Immature natural killer cell (primary cell): ENCODE measurements around the gene BTBD9. TPM values are rescaled to one million over a fixed set of nuclear protein-coding genes. Genes with fewer than 3 reads are reported as not detected.

Experiments
- DNase-seq, 3 donors: peaks; one replicate each; pipeline ENCODE4 v3.0.0; 2022; ENCODE audit warnings: mixed read lengths in 1 of 3
- H3K27ac Mint-ChIP-seq, 6 donors: one replicate each; pipeline ENCODE4 v1.8.0; 2020; ENCODE audit warnings: mixed read lengths in 6 of 6, mild to moderate bottlenecking in 5 of 6, inconsistent platforms in 4 of 6, moderate library complexity in 3 of 6
- H3K27me3 Mint-ChIP-seq, 3 donors: one replicate each; pipeline ENCODE4 v1.8.0; 2020 to 2021; ENCODE audit warnings: low read depth in 3 of 3, mild to moderate bottlenecking in 3 of 3, mixed read lengths in 3 of 3, moderate library complexity in 3 of 3, inconsistent platforms in 1 of 3
- H3K36me3 Mint-ChIP-seq, 3 donors: one replicate each; pipeline ENCODE4 v1.8.0; 2020; ENCODE audit warnings: mixed read lengths in 3 of 3, inconsistent platforms in 2 of 3, mild to moderate bottlenecking in 2 of 3
- H3K4me1 Mint-ChIP-seq, 2 donors: one replicate each; pipeline ENCODE4 v1.8.0; 2020; ENCODE audit warnings: inconsistent platforms in 2 of 2, mild to moderate bottlenecking in 2 of 2, mixed read lengths in 2 of 2, moderate library complexity in 1 of 2
- H3K4me3 Mint-ChIP-seq, 5 donors: one replicate each; pipeline ENCODE4 v1.8.0; 2020; ENCODE audit warnings: mild to moderate bottlenecking in 5 of 5, mixed read lengths in 5 of 5, inconsistent platforms in 3 of 5, moderate library complexity in 3 of 5
- H3K9me3 Mint-ChIP-seq, 6 donors: one replicate each; pipeline ENCODE4 v1.8.0; 2020; ENCODE audit warnings: mild to moderate bottlenecking in 6 of 6, mixed read lengths in 6 of 6, inconsistent platforms in 4 of 6, moderate library complexity in 3 of 6
- polyA plus RNA-seq, 3 donors: library from polyadenylated mRNA; unstranded; fragments of 300-500 nt; fragmentation: Illumina TruSeq; gene quantifications; one replicate each; pipeline ENCODE4 v1.2.3, GENCODE V29; 2021

Gene BTBD9
- polyA plus RNA-seq, 3 donors from 2014 or later: 5.3 to 12.3 (median 10.9) TPM

- Mint-ChIP-seq H3K36me3 (peaks cover 0 to 8% (median 6%) of the 10 kb centered on the region in 3 donors), H3K27me3 (peaks cover 0 to 3% (median 2%) of the 10 kb centered on the region in 3 donors), H3K4me3 (no peak overlapping the region), H3K4me1 (no peaks in the 10 kb centered on the region), H3K9me3 (no peaks in the 10 kb centered on the region), H3K27ac (no peak overlapping the region)
- DNase-seq: no peak
Observed at GRCh38 chr6:38241200-38241871, 398.4 kb downstream of the BTBD9 start.

GRCh38 chr6:38239719-38240451 is 399.8 kb downstream of the BTBD9 start:
- H3K36me3 Mint-ChIP-seq: peaks cover 0 to 8% (median 6%) of the 10 kb centered on the region in 3 donors

GRCh38 chr6:38236631-38237030 is 403.1 kb downstream of the BTBD9 start:
- no peak for DNase-seq
- Mint-ChIP-seq H3K4me1 (peaks cover 3 to 8% of the 10 kb centered on the region in 2 donors), H3K4me3 (no peak overlapping the region), H3K36me3 (peaks cover 0 to 8% (median 2%) of the 10 kb centered on the region in 3 donors), H3K27me3 (peaks cover 0 to 2% (median 1%) of the 10 kb centered on the region in 3 donors), H3K9me3 (no peaks in the 10 kb centered on the region), H3K27ac (no peak overlapping the region)

More at GRCh38 chr6:38239719-38240451, 399.8 kb downstream of the BTBD9 start:
- no peaks in the 10 kb centered on the region for H3K9me3 Mint-ChIP-seq
- no peak overlapping the region for H3K4me3 Mint-ChIP-seq
- H3K27ac Mint-ChIP-seq: peak overlapping the region in 1 of 6 donors; percentile 56
- peaks cover 0 to 3% (median 2%) of the 10 kb centered on the region in 3 donors for H3K27me3 Mint-ChIP-seq
- no peak for DNase-seq
- peaks cover 3 to 6% of the 10 kb centered on the region in 2 donors for H3K4me1 Mint-ChIP-seq

DNA sequence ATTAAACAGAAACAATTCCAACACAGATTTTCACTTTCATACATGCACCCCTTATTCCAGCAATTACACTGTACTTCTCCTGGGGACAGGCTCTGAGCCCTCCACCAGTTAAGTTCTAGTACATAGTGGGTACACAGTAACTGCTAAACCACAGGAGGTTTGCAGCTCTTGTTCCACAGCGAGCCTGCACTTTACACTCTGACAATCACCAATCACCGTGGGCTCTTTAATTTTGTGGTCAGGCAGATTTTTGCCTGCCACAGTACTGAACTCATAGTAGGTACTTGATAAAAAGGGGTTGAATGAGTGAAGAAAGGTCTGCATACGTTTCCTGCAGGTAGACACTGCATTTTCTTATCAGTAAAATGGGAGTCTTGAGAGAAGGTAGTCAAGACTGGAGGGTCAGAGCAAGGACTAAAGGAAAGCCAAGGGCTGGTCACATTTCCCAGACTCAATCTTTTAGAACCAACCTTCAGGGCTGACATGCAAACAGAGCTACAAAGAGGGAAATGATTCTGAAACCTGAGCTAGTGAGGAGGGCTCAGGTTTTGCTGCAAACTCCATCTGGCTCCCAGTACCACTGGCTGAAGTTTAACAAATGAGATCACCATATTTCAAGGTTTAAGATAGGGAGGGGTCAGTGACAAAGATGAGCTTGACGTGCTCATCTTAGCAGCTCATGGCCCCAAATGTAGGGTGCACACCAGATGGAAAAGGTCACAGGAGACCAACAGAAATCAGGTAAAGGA is 404.6 kb downstream of the BTBD9 start:
- DNase-seq: no peak
- Mint-ChIP-seq H3K36me3 (peaks cover 0 to 8% (median 0%) of the 10 kb centered on the region in 3 donors), H3K27ac (no peak overlapping the region), H3K4me3 (no peak overlapping the region), H3K4me1 (peaks cover 3 to 11% of the 10 kb centered on the region in 2 donors), H3K27me3 (peaks cover 0 to 2% (median 1%) of the 10 kb centered on the region in 3 donors), H3K9me3 (no peaks in the 10 kb centered on the region)

DNA sequence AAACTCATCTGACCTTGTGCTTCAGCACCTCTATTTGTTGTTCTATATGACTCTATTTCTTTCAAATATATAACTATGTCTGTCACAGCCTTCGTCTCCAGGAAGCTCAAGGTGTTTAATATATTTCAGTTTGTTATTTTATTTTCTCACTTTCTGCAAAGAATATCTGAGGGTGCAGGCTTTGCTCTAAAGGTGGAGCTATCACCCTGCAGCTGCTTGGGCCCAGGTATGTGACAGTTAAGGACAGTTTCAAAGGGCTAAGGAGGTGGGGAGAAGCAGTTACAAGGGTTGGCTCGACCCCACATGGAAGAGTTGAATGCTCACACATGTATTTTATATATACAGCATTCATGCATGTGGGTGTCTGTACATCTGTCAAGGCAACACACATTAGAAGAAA is 405.6 kb downstream of the BTBD9 start:
- H3K4me1 Mint-ChIP-seq: peaks cover 3 to 11% of the 10 kb centered on the region in 2 donors
- H3K36me3 Mint-ChIP-seq: peaks cover 0 to 8% (median 0%) of the 10 kb centered on the region in 3 donors
- H3K4me3 Mint-ChIP-seq: no peak overlapping the region
- peaks cover 0 to 2% (median 1%) of the 10 kb centered on the region in 3 donors for H3K27me3 Mint-ChIP-seq
- DNase-seq: no peak
- H3K27ac Mint-ChIP-seq: no peak overlapping the region
- no peaks in the 10 kb centered on the region for H3K9me3 Mint-ChIP-seq

DNA sequence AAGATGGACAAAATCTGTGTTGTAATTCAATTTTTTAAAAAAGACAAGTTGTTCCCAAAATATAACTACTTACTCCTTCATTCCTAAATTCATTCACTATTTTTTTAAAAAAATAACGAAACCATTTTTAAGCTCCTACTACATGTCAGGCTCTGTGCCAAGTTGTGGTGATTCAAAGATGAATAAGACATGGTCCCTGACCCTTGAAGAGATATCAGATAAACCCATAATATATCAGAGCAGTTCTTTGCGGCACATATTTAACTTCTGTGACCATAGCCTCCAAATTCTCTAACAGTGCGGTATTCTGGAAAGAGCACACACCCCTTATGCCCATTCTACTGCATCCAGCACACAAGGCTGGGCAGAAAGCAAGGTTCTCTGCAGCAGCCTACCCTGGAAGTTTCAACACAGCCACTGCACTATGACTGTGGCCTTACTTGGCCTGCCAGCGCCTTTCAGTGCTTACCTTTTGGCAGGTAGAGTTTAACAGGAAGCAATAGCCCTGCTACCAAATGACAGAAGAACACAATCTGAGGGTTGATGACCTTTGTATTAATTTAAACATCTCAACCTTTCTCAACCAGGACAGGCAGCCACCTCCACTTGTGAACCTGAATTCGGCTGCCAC is 406.5 kb downstream of the BTBD9 start:
- peaks cover 3 to 11% of the 10 kb centered on the region in 2 donors for H3K4me1 Mint-ChIP-seq
- peaks cover 0 to 2% (median 1%) of the 10 kb centered on the region in 3 donors for H3K27me3 Mint-ChIP-seq
- no peak for DNase-seq
- no peak overlapping the region for H3K27ac Mint-ChIP-seq
- no peak overlapping the region for H3K4me3 Mint-ChIP-seq
- peaks cover 0 to 8% (median 0%) of the 10 kb centered on the region in 3 donors for H3K36me3 Mint-ChIP-seq
- H3K9me3 Mint-ChIP-seq: no peaks in the 10 kb centered on the region

DNA sequence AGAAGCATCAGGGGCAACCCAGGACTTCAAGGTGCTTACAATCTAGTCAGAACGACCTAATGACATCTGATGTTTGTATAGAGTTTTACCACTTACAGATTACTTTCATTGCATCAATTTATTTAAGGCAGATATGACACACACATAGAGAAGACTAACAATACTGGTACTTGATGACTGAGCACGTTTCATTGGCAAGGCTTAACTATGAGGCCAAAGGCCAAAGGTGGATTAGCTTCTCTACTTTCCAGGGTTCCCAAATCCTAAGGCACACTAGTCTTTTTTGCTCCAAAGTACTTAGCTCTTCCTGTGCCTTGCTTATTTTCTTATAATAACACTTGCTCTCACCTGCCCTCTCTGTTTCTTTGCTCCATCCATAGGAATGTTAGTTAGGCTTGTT is 414.0 kb downstream of the BTBD9 start:
- H3K27ac Mint-ChIP-seq: no peak overlapping the region
- no peaks in the 10 kb centered on the region for H3K36me3 Mint-ChIP-seq
- peaks cover 0 to 4% (median 2%) of the 10 kb centered on the region in 3 donors for H3K27me3 Mint-ChIP-seq
- H3K9me3 Mint-ChIP-seq: no peaks in the 10 kb centered on the region
- H3K4me1 Mint-ChIP-seq: no peaks in the 10 kb centered on the region
- no peak overlapping the region for H3K4me3 Mint-ChIP-seq
- DNase-seq: no peak

DNA sequence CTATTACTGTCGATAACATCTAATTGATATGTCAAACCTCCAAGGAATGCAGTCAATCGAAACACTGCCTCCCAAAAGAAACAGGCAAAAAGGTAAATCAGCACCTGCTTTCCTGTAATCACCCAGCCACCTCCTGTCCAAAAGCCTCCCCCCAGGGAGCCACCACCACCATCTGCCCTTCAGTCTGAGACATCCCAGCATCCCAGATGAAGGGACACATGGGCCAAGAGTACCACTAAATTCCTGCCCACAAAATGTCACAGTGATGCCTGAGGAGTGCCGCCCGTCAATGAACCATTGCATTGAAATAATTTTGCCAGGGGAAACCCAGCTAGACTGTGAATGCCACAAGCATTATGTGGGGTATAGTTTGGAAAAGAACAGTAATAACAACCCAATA is 418.5 kb downstream of the BTBD9 start:
- Mint-ChIP-seq H3K4me3 (no peak overlapping the region), H3K4me1 (no peaks in the 10 kb centered on the region), H3K9me3 (no peaks in the 10 kb centered on the region), H3K36me3 (peaks cover 0 to 4% (median 3%) of the 10 kb centered on the region in 3 donors), H3K27me3 (peaks cover 0 to 4% (median 0%) of the 10 kb centered on the region in 3 donors), H3K27ac (no peak overlapping the region)
- DNase-seq: no peak

- H3K36me3 Mint-ChIP-seq: peaks cover 0 to 4% (median 3%) of the 10 kb centered on the region in 3 donors
- no peaks in the 10 kb centered on the region for H3K4me1 Mint-ChIP-seq
- H3K27me3 Mint-ChIP-seq: peaks cover 0 to 4% (median 1%) of the 10 kb centered on the region in 3 donors
- no peak overlapping the region for H3K27ac Mint-ChIP-seq
- no peaks in the 10 kb centered on the region for H3K9me3 Mint-ChIP-seq
- no peak for DNase-seq
- no peak overlapping the region for H3K4me3 Mint-ChIP-seq
Observed at GRCh38 chr6:38220069-38220723, 419.5 kb downstream of the BTBD9 start.

DNA sequence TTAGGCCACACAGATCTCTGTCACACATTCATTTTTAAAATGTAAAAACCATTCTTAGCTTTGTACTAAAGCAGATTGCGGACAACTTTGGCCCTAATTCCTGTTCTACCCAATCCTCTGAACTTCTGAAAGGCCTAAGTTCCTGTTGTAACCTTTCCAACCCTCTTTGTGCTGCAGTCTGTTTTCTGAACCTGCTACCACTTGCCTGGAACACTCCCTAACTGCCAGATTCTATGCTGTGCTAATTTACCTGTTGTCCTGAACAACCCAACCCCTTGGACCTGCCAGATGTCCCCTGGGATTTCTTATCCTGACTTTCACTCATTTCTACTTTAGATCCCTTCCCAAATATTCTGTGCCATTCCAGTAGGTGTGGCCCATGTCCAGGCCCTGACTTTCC is 421.5 kb downstream of the BTBD9 start:
- H3K27ac Mint-ChIP-seq: no peak overlapping the region
- peaks cover 0 to 4% (median 3%) of the 10 kb centered on the region in 3 donors for H3K36me3 Mint-ChIP-seq
- peaks cover 0 to 3% (median 1%) of the 10 kb centered on the region in 3 donors for H3K27me3 Mint-ChIP-seq
- H3K4me1 Mint-ChIP-seq: no peaks in the 10 kb centered on the region
- H3K4me3 Mint-ChIP-seq: no peak overlapping the region
- H3K9me3 Mint-ChIP-seq: no peaks in the 10 kb centered on the region
- no peak for DNase-seq

DNA sequence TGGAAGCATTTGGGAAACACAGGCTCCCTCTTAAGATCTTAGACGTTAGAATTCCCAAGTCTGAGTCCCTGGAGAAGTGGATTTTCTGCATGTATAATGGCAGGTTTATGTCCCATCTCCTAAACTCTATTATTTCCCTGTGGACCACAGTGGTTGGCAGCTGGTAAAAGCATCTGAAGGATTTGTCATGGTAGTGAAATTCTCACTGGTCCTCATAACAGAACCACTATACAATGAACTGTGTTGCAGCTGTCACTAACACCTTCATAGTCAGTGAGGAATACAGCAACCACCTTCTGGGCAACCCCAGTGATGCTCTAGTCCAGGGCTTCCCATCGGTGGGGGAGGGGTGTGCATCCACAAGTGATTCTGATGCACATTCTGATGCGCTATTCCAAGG is 423.3 kb downstream of the BTBD9 start:
- no peak for DNase-seq
- peaks cover 0 to 1% (median 0%) of the 10 kb centered on the region in 3 donors for H3K27me3 Mint-ChIP-seq
- no peaks in the 10 kb centered on the region for H3K9me3 Mint-ChIP-seq
- no peaks in the 10 kb centered on the region for H3K4me1 Mint-ChIP-seq
- no peak overlapping the region for H3K4me3 Mint-ChIP-seq
- peaks cover 0 to 4% (median 3%) of the 10 kb centered on the region in 3 donors for H3K36me3 Mint-ChIP-seq
- no peak overlapping the region for H3K27ac Mint-ChIP-seq

DNA sequence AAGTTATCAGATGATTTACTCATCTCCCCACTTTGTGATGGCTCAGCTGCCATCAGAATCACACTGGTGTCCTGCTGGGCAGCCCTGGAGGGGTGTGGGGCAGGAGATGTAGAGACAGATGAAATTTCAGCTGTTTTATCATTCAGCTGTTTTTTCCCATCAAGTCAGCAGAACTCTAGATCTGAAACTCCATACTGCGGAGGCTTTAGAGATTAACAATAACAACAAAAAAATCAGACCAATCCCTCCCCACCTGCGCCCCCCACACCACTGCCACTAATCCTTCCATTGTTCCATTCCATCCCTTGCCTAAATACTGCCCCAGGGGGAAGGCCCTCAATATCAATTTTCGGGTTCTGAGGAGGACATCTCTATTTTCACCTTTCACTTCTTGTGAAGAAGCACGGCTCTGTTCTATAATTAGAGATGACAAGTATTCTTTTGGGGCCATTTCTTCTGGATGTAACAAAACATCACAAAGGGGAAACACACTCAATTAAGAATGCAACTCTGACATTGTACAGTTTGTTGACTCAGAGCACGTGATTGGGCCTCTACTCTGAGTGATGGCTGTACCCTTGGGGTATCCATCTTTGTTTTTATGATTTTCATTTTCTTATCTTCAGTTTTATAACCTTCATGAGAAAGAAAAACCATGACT is 423.9 kb downstream of the BTBD9 start:
- H3K36me3 Mint-ChIP-seq: peaks cover 0 to 4% (median 3%) of the 10 kb centered on the region in 3 donors
- H3K9me3 Mint-ChIP-seq: no peaks in the 10 kb centered on the region
- no peak overlapping the region for H3K27ac Mint-ChIP-seq
- peaks cover 0 to 1% (median 0%) of the 10 kb centered on the region in 3 donors for H3K27me3 Mint-ChIP-seq
- no peak for DNase-seq
- peaks cover under 1 to 2% of the 10 kb centered on the region in 2 donors for H3K4me1 Mint-ChIP-seq
- no peak overlapping the region for H3K4me3 Mint-ChIP-seq
